Colonic mucosa (tissue), 4 donors: ENCODE measurements around the gene S100G. TPM values are rescaled to one million over a fixed set of nuclear protein-coding genes. Genes with fewer than 3 reads are reported as not detected.

Experiments
- DNase-seq: peaks from one replicate; pipeline ENCODE4 v3.0.0-alpha.2; 2020
- H3K27ac ChIP-seq: fragments of 200-600 bp; one replicate; pipeline ENCODE4 v1.8.0; 2021
- H3K27me3 ChIP-seq: fragments of 200-600 bp; one replicate; pipeline ENCODE4 v1.8.0; 2021
- H3K36me3 ChIP-seq: fragments of 200-600 bp; one replicate; pipeline ENCODE4 v1.8.0; 2021
- H3K4me1 ChIP-seq: fragments of 200-600 bp; one replicate; pipeline ENCODE4 v1.8.0; 2021; ENCODE audit warnings: mild to moderate bottlenecking
- H3K4me3 ChIP-seq: fragments of 200-600 bp; one replicate; pipeline ENCODE4 v1.8.0; 2021
- H3K9ac ChIP-seq, 2 donors: one replicate each; pipeline ENCODE4 v1.7.0; 2013; ENCODE audit warnings: control low read depth in 2 of 2, low read depth in 2 of 2, low read length in 2 of 2
- H3K9me3 ChIP-seq: fragments of 200-600 bp; one replicate; pipeline ENCODE4 v1.8.0; 2021
- intact Hi-C: fragments of 100-400 bp; cut with DNase I; formaldehyde crosslinking; loops from one replicate; pipeline ENCODE4 v1.14.1; 2022
- total RNA-seq, 2 donors: library from RNA; stranded (reverse); fragmentation: NEBNext Ultra II Directional in 1 of 2; extraction: Animal tissue kit (Norgen Biotek cat#: 25700) in 1 of 2; gene quantifications; one replicate each; pipeline ENCODE4 v1.2.1, GENCODE V29; 2021
- TF ChIP-seq, protein P1 (sequence below): fragments of 200-600 bp; IDR thresholded peaks from one replicate; pipeline ENCODE4 v1.8.0; 2022; ENCODE audit warnings: antibody characterized with exemption, mild to moderate bottlenecking
- donor health status: healthy.
- donor health status: DM: no; HTN: no; CAD: no.
- donor health status: DM: no; HTN: no; CAD: no.

S100G gene
- total RNA-seq, 2 donors from 2014 or later = not detected

- no peak for DNase-seq
- Histone ChIP-seq H3K27ac (no peak overlapping the region), H3K4me3 (no peak overlapping the region), H3K27me3 (no peaks in the 10 kb centered on the region), H3K9ac (no peak overlapping the region), H3K36me3 (no peaks in the 10 kb centered on the region), H3K4me1 (no peaks in the 10 kb centered on the region), H3K9me3 (no peaks in the 10 kb centered on the region)
- intact Hi-C loops = loop anchor here (5.0 kb wide), 1 partner anchor 229 kb away; no protein-coding TSS in a partner anchor
- TF ChIP-seq, protein P1, sequence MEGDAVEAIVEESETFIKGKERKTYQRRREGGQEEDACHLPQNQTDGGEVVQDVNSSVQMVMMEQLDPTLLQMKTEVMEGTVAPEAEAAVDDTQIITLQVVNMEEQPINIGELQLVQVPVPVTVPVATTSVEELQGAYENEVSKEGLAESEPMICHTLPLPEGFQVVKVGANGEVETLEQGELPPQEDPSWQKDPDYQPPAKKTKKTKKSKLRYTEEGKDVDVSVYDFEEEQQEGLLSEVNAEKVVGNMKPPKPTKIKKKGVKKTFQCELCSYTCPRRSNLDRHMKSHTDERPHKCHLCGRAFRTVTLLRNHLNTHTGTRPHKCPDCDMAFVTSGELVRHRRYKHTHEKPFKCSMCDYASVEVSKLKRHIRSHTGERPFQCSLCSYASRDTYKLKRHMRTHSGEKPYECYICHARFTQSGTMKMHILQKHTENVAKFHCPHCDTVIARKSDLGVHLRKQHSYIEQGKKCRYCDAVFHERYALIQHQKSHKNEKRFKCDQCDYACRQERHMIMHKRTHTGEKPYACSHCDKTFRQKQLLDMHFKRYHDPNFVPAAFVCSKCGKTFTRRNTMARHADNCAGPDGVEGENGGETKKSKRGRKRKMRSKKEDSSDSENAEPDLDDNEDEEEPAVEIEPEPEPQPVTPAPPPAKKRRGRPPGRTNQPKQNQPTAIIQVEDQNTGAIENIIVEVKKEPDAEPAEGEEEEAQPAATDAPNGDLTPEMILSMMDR = no peak
Observed at GRCh38 chrX:16666541-16666940, 16.6 kb downstream of the S100G start.

DNA sequence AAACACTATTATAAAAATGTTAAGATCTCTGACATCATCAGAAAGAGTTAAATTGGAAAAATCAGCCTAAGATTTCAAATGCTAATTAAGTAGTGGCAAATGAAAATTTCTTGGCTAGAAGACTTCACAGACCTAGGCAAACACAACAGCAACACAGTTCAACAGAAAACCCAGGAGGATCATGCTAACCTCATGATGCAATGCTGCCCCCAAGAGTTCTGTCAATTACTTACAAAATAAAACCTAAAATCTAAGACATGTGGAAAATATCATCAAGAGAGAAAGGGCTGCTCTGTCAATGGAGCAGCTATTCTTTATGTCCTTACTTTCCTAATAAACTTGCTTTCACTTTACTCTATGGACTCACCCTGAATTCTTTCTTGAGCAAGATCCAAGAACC lies 21.0 kb downstream of the S100G start:
- TF ChIP-seq, protein P1 = peak; percentile 15
- Histone ChIP-seq H3K36me3 (no peaks in the 10 kb centered on the region), H3K4me1 (no peaks in the 10 kb centered on the region), H3K27ac (no peak overlapping the region), H3K9me3 (no peaks in the 10 kb centered on the region), H3K27me3 (peaks cover 6% of the 10 kb centered on the region), H3K9ac (no peak overlapping the region), H3K4me3 (no peak overlapping the region)
- intact Hi-C loops = no loop called here
- DNase-seq = no peak

DNA sequence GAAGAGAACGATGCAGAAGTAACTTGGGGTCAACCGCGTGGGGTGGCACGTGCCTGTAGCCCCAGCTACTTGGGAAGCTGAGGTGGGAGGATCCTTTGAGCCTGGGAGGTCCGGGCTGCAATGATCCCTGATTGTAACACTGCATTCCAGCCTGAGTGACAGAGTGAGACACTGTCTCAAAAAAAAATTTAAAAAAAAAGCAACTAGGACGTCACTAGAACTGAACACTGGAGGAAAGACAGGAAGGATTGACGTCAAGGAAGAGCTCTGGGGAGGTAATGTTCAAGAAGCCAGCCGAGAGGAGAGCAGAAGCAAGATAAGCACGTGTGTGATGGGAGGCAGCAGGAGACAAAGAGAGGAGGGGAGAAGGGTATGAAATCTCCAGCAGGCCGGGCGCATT lies 28.7 kb downstream of the S100G start:
- H3K9ac ChIP-seq = no peak overlapping the region
- TF ChIP-seq, protein P1 = no peak
- H3K27me3 ChIP-seq = peaks cover 5% of the 10 kb centered on the region
- no peaks in the 10 kb centered on the region for H3K4me1 ChIP-seq
- no peak overlapping the region for H3K27ac ChIP-seq
- no peak overlapping the region for H3K4me3 ChIP-seq
- H3K36me3 ChIP-seq = no peaks in the 10 kb centered on the region
- no peak for DNase-seq
- intact Hi-C loops = no loop called here
- no peaks in the 10 kb centered on the region for H3K9me3 ChIP-seq

- H3K4me3 ChIP-seq = no peak overlapping the region
- TF ChIP-seq, protein P1 = no peak
- H3K36me3 ChIP-seq = no peaks in the 10 kb centered on the region
- H3K4me1 ChIP-seq = no peaks in the 10 kb centered on the region
- H3K27ac ChIP-seq = no peak overlapping the region
- H3K27me3 ChIP-seq = no peaks in the 10 kb centered on the region
- no peak overlapping the region for H3K9ac ChIP-seq
- DNase-seq = no peak
- intact Hi-C loops = no loop called here
- no peaks in the 10 kb centered on the region for H3K9me3 ChIP-seq
Observed at GRCh38 chrX:16683007-16683664, 33.2 kb downstream of the S100G start.

DNA sequence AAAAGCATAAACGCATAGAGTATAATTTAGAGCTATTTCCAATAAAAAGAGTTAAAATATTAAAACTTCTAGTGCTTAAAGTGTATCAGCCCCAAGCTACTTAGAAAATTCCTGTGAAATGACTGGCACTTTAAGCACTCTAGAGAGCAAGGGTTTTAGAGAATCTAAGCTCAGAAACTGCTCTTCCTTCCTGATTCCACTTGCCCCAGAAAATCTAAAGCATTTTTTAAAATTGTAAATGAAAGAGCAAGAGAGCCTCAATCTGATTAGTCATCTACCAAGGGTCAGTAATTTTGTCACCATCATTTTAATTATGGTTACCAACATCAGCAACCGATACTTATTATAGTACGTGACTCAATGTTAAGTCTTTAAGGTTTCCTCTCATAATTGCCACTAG lies 37.6 kb downstream of the S100G start:
- Histone ChIP-seq H3K4me1 (no peaks in the 10 kb centered on the region), H3K9me3 (no peaks in the 10 kb centered on the region), H3K27me3 (no peaks in the 10 kb centered on the region), H3K36me3 (no peaks in the 10 kb centered on the region), H3K27ac (no peak overlapping the region), H3K4me3 (no peak overlapping the region), H3K9ac (no peak overlapping the region)
- TF ChIP-seq, protein P1 = no peak
- DNase-seq = no peak
- intact Hi-C loops = no loop called here
